Measurements from ENCODE around the gene FNIP1. TPM values are rescaled to one million over a fixed set of nuclear protein-coding genes. Genes with fewer than 3 reads are reported as not detected.

The FNIP1 gene
- total and polyA plus RNA-seq, 2 of the 13 experiments (the other 11 are each of a cell fraction or from before 2014, with no cell fraction given), result 10.9 to 29.3 TPM

DNA sequence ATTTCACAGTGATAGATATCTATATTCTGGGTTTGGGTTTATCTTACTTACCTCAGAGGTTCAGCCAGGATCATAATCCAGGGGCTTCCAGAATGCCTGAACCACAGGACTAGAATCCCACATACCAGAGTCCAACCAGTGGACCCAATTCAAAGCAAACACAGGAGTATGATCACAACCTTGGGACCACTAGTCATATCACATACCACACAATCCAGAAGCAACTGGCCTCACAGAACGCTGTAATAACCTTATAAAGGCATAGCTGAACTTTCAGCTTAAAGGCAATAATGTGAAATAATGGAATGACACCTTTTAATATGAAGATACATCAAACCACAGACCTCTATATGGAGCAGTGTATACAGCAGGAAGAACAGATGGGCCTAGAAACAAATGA lies 187.0 kb downstream of the FNIP1 start (continued):
- TF ChIP-seq ZNF644 (CRISPR knock-in tag; IDR thresholded peaks at IDR 0.05; ENCODE audit: low read depth), result peak; percentile 84
- TF ChIP-seq YEATS4 (CRISPR knock-in tag; IDR thresholded peaks at IDR 0.05; ENCODE audit: borderline replicate concordance), result 0 out of 2 replicates have a peak, but pooled peaks have one; percentile 14
- TF ChIP-seq HDAC2 (CRISPR knock-in tag; IDR thresholded peaks at IDR 0.05), result peak; percentile 5; the same call in 1 of the 2 replicates
- no peak for TF ChIP-seq EZH2 (conservative IDR thresholded peaks at IDR 0.05; ENCODE audit: low read depth, low read length)
- no peak for TF ChIP-seq ZFP62 (CRISPR knock-in tag; IDR thresholded peaks at IDR 0.05)
- 0 out of 2 replicates have a peak, but pooled peaks have one; percentile 4 for TF ChIP-seq AHDC1 (CRISPR knock-in tag; IDR thresholded peaks at IDR 0.05; ENCODE audit: borderline replicate concordance)
- TF ChIP-seq CENPT (CRISPR knock-in tag; IDR thresholded peaks at IDR 0.05; ENCODE audit: low read depth), result no peak
- 0 out of 2 replicates have a peak, but pooled peaks have one; percentile 30 for TF ChIP-seq ZNF33A (CRISPR knock-in tag; IDR thresholded peaks at IDR 0.05; ENCODE audit: borderline replicate concordance)
- TF ChIP-seq TEAD3 (CRISPR knock-in tag; optimal IDR thresholded peaks at IDR 0.05; ENCODE audit: borderline replicate concordance), result peak; percentile 92
- TF ChIP-seq ASH2L (IDR thresholded peaks at IDR 0.05; ENCODE audit: insufficient read length, low read depth, low read length), result peak; percentile 69
- 0 out of 2 replicates have a peak, but pooled peaks have one; percentile 18 for TF ChIP-seq TARDBP (CRISPR knock-in tag; IDR thresholded peaks at IDR 0.05)
- TF ChIP-seq, protein P1, sequence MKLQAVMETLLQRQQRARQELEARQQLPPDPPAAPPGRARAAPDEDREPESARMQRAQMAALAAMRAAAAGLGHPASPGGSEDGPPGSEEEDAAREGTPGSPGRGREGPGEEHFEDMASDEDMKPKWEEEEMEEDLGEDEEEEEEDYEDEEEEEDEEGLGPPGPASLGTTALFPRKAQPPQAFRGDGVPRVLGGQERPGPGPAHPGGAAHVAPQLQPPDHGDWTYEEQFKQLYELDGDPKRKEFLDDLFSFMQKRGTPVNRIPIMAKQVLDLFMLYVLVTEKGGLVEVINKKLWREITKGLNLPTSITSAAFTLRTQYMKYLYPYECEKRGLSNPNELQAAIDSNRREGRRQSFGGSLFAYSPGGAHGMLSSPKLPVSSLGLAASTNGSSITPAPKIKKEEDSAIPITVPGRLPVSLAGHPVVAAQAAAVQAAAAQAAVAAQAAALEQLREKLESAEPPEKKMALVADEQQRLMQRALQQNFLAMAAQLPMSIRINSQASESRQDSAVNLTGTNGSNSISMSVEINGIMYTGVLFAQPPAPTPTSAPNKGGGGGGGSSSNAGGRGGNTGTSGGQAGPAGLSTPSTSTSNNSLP (IDR thresholded peaks at IDR 0.05; ENCODE audit: low read depth, low read length), result peak; percentile 97
- TF ChIP-seq, protein P2, sequence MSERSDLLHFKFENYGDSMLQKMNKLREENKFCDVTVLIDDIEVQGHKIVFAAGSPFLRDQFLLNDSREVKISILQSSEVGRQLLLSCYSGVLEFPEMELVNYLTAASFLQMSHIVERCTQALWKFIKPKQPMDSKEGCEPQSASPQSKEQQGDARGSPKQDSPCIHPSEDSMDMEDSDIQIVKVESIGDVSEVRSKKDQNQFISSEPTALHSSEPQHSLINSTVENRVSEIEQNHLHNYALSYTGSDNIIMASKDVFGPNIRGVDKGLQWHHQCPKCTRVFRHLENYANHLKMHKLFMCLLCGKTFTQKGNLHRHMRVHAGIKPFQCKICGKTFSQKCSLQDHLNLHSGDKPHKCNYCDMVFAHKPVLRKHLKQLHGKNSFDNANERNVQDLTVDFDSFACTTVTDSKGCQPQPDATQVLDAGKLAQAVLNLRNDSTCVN (CRISPR knock-in tag; IDR thresholded peaks at IDR 0.05; ENCODE audit: borderline replicate concordance), result peak; percentile 97
- TF ChIP-seq SRF (IDR thresholded peaks at IDR 0.05; ENCODE audit: low read depth, low read length), result peak; percentile 84
- TF ChIP-seq ETV6 (CRISPR knock-in tag; conservative IDR thresholded peaks at IDR 0.05), result no peak
- no peak for TF ChIP-seq CREB1 (IDR thresholded peaks at IDR 0.05)
- 0 out of 2 replicates have a peak, but pooled peaks have one; percentile 32 for TF ChIP-seq CREB1 (CRISPR knock-in tag; IDR thresholded peaks at IDR 0.05)
- TF ChIP-seq SALL1 (CRISPR knock-in tag; IDR thresholded peaks at IDR 0.05), result peak; percentile 59; the same call in 1 of the 2 replicates
- peak; percentile 27; the same call in 1 of the 2 replicates for TF ChIP-seq ISL2 (CRISPR knock-in tag; IDR thresholded peaks at IDR 0.05)
- TF ChIP-seq ZFP36 (IDR thresholded peaks at IDR 0.05; ENCODE audit: borderline replicate concordance, low read depth, low read length, partially characterized antibody), result no peak

Measured in HepG2 (cell line).